ENCODE data around the gene BNIP2. TPM values are rescaled to one million over a fixed set of nuclear protein-coding genes. Genes with fewer than 3 reads are reported as not detected.

The BNIP2 gene
- total and polyA plus RNA-seq, 11 donors, result 36.8 to 103 (median 78.6) TPM

DNA sequence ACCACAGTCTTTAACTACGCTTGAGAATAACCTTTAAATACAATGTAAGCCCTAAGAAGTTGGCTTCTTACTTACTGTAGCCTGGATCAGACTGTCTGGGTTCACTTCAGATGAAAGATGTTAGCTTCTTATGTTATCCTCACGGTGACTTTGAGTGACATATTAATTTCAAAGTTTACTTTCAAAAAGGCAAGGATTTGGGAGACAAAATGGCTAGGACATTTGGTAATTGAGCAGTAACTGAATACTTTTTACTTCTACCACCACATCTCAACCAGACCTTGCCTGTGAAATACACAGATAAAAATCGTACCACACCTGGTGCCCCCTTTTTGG is 36.0 kb upstream of the BNIP2 start:
- 27 to 40% (median 31%) methylated on average over 3 of the region's 3 CpGs for WGBS, 4 donors
- Histone ChIP-seq H3K4me3 (no peak overlapping the region), H3K27me3 (peaks cover 0 to 25% (median 4%) of the 10 kb centered on the region in 9 donors), H3K36me3 (no peaks in the 10 kb centered on the region), H3K9me3 (no peaks in the 10 kb centered on the region), H3K27ac (no peak overlapping the region), H3K4me1 (no peaks in the 10 kb centered on the region)
- no peak for DNase-seq
- TF ChIP-seq, protein P1, sequence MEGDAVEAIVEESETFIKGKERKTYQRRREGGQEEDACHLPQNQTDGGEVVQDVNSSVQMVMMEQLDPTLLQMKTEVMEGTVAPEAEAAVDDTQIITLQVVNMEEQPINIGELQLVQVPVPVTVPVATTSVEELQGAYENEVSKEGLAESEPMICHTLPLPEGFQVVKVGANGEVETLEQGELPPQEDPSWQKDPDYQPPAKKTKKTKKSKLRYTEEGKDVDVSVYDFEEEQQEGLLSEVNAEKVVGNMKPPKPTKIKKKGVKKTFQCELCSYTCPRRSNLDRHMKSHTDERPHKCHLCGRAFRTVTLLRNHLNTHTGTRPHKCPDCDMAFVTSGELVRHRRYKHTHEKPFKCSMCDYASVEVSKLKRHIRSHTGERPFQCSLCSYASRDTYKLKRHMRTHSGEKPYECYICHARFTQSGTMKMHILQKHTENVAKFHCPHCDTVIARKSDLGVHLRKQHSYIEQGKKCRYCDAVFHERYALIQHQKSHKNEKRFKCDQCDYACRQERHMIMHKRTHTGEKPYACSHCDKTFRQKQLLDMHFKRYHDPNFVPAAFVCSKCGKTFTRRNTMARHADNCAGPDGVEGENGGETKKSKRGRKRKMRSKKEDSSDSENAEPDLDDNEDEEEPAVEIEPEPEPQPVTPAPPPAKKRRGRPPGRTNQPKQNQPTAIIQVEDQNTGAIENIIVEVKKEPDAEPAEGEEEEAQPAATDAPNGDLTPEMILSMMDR (IDR thresholded peaks at IDR 0.05), result no peak
- TF ChIP-seq POLR2A (IDR thresholded peaks at IDR 0.05), result no peak
- intact Hi-C loops (cut with DNase I), result loop anchor here in 9 of 10 donors (5.0 to 10.0 kb wide), 6 partner anchors 450 to 602 kb away; no protein-coding TSS in a partner anchor
- no peak for ATAC-seq

DNA sequence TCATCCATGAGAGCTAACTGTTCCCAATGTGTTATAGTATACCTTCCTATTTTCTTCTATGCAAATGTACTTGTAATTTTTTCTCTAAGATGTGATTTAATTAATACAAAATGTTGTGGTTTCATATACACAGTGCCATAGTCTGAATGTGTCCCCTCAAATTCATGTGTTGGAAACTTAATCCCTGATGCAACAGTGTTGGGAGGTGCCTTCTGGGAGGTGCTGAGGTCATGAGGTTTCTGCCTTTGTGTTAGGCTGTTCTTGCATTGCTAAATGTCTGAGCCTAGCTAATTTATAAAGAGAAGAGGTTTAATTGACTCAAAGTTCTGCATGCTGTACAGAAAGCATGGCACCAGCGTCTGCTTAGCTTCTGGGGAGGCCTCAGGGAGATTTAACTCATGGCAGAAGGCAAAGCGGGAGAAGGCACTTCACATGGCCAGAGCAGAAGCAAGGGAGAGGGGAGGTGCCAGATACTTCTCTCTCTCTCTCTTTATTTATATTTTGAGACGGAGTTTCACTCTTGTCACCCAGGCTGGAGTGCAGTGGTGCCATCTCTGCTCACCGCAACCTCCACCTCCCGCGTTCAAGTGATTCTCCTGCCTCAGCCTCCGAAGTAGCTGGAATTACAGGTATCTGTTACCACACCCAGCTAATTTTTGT is 34.7 kb upstream of the BNIP2 start:
- Histone ChIP-seq H3K27ac (no peak overlapping the region), H3K4me3 (no peak overlapping the region), H3K9me3 (no peaks in the 10 kb centered on the region), H3K4me1 (no peaks in the 10 kb centered on the region), H3K36me3 (no peaks in the 10 kb centered on the region), H3K27me3 (peaks cover 0 to 13% (median 0%) of the 10 kb centered on the region in 9 donors)
- TF ChIP-seq POLR2A (IDR thresholded peaks at IDR 0.05), result no peak
- ATAC-seq (no peak), DNase-seq (no peak)
- intact Hi-C loops (cut with DNase I), result loop anchor here in 8 of 10 donors (5.0 to 10.0 kb wide), 4 partner anchors 451 to 603 kb away; no protein-coding TSS in a partner anchor
- WGBS, 4 donors, result 75 to 87% (median 82%) methylated on average over 7 of the region's 7 CpGs

DNA sequence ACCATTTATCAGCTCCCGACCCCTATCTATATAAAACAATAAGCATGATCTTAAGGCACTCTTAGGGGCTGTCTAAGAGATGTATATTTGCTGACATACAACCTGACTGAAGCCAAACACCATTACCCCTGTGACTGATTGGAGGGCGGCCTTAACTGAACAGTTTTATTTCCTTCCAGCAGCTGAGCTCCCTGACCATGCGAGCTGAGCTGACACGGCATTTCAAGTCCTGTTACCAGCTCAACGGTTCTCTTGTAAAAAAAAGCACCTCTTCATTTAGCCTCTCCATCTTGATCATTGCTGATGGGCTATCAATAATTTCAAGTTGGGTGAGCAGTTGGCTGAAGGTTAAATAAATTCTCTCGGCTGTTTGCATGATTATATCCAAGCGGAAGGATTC is 33.4 kb upstream of the BNIP2 start:
- WGBS, 4 donors, result 75 to 81% (median 77%) methylated on average over 7 of the region's 7 CpGs
- Histone ChIP-seq H3K27ac (no peak overlapping the region), H3K9me3 (no peaks in the 10 kb centered on the region), H3K4me3 (no peak overlapping the region), H3K4me1 (no peaks in the 10 kb centered on the region), H3K36me3 (no peaks in the 10 kb centered on the region), H3K27me3 (peaks cover 0 to 12% (median 0%) of the 10 kb centered on the region in 9 donors)
- no peak for ATAC-seq
- no peak for DNase-seq
- intact Hi-C loops (cut with DNase I), result loop anchor here in 8 of 10 donors (5.0 to 10.0 kb wide), 4 partner anchors 452 to 605 kb away; no protein-coding TSS in a partner anchor
- TF ChIP-seq, protein P1 (IDR thresholded peaks at IDR 0.05), result no peak
- TF ChIP-seq POLR2A (IDR thresholded peaks at IDR 0.05), result no peak

DNA sequence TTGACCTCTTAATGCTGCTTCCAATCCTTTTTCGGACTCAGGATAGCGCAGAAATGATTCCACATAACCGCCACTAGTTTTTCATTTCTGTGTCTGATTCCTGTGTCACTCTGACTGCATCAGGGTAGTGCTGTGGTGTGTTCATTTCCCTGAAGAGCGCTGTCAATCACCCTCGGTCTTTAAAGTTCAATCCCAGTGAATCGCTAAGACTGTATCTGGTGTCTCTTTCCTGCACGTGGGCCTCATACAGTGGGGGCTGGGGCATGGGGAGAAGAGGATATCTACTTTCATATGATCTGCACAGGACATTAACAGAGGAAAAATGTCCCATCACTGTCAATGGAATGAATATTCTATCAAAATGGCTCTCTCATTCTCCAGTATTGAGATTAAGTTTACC is 32.9 kb upstream of the BNIP2 start:
- Histone ChIP-seq H3K9me3 (no peaks in the 10 kb centered on the region), H3K4me3 (no peak overlapping the region), H3K36me3 (no peaks in the 10 kb centered on the region), H3K27me3 (peaks cover 0 to 12% (median 0%) of the 10 kb centered on the region in 9 donors), H3K27ac (no peak overlapping the region), H3K4me1 (no peaks in the 10 kb centered on the region)
- no peak for TF ChIP-seq POLR2A (IDR thresholded peaks at IDR 0.05)
- TF ChIP-seq, protein P1 (IDR thresholded peaks at IDR 0.05), result no peak
- ATAC-seq (no peak), DNase-seq (no peak)
- WGBS, 4 donors, result 65 to 79% (median 71%) methylated on average over 7 of the region's 7 CpGs
- intact Hi-C loops (cut with DNase I), result loop anchor here in 8 of 10 donors (5.0 to 10.0 kb wide), 4 partner anchors 453 to 605 kb away; no protein-coding TSS in a partner anchor
